Measurements from ENCODE around the gene ZP2. TPM values are rescaled to one million over a fixed set of nuclear protein-coding genes. Genes with fewer than 3 reads are reported as not detected.
"Not testable (repeated sequence)": the region's sequence is repeated elsewhere in the genome, so short reads cannot be mapped to it uniquely, and the experiment has no call there.

The ZP2 gene
- total RNA-seq, 1 donor from 2014 or later = 2.1 TPM

DNA sequence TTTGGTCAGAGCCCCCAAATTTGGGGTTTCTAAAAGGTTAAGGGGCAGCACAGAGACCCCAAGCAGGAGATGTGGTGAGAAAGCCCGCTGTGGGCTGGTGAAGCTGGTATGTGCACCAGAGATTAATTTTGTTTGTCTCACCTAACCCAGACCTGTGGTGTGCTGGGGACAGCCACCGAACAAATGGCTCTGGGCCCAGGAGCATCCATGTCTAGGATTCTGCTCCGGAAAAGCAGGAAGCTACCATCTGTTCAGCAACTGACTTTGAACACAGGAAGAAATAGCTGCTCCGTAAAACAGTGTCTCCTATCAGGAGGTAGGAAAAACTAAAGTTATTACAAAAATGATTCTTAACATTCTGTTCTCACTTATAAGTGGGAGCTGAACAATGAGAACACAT, 2.7 kb upstream of the ZP2 start:
- DNase-seq = no peak

DNA sequence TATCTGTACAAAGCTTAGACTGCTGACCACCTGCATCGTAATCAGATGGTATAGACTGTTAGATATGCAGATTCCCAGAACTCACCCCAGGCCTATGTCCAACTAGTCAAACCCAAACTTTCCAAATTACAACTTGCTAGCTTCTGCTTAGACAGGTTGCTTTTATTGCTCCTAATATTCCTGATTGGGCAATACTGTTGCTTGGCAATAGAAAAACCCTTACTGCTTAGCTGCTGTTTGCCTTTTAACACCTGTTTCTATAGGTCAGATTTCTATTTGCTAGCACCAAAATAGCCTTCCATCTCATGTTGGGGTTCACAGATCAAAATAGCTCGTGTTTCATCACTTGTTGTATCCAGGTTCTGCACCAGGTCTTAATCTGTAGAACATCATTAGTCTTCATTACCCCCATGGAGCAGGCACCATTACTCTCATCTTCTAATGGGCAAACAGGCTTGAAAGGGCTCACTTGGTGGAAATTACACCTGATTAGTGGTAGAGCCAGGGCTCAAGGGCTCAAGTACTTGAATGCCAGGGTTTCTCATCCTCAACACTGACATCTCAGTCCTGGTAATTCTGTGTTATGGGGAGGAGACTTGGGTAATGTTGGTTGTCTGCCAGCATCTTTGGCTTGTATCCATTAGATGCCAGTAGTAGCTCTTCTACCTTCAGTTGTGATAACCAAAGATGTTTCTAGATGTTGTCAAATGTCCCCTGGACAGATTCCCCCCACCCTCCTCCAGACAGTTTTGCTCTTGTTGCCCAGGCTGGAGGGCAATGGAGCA, 2.7 kb downstream of the ZP2 start:
- DNase-seq = no peak

DNA sequence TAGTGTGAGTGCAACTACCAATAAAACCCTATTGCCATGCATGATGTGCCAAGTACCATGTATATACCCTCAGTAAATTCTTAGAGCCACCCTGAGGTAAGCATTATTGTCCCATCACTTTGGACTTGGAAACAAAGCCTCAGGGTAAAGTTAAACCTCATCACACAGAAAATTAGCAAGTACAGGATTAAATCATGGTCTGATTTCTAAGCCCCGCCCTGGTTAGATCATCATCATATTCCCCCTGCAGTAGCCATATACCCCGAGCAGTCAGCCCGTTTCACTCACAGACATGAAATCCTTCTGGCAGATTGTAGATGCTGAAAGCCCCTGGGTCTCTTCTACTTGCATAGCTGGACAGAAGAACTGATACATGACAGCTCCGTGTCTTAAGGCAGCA, 4.8 kb downstream of the ZP2 start:
- DNase-seq = no peak

DNA sequence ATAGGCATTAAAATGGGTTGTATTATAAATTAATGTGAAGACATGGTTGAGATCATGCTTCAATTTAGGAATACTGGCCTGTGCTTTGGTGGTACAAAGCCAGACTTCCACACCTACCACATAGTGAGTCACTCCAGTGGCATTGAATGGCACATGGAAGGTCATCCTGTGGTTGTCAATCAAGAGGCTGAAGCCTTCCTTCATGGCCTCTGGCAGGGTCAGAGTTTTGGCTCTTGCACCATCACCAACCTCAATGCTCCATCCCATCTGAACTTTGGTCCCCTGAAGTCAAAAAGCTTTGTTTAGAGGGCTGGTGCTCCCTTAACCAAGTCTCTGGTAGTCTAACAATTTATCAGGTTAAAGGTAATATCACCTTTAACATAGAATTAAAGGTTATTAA, 6.1 kb downstream of the ZP2 start:
- DNase-seq = no peak

- no peak for DNase-seq
Measured at GRCh38 chr16:21203155-21203797, 8.1 kb downstream of the ZP2 start.

DNA sequence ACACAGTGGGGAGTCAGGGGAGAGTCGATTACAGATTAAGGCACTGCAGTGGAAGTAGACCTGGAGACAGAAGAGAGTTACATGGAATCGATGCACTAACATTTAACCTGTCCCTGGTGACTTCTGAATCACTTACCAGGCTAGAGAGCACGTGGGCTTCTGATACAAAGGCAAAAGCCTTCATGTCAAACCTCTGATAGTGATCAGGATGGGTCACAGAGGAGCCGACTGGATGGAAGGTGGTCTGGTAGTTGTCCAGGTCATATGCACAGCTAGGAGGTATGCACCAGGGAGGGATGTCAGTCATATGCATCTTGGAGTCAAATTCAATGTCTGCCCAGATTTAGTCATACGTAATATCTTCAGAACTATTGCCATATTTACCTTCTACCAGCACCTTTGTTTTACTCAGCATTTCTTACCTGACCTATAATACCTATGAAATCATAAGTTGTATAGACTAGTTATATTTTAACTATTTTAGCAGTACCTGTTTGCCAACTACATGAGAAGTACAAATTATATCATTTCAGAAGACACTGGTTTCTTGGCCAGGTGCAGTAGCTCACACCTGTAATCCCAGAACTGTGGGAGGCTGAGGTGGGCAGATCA, 11.7 kb downstream of the ZP2 start:
- DNase-seq = no peak

GRCh38 chr16:21197621-21198020, 13.8 kb downstream of the ZP2 start:
- no peak for DNase-seq

- no peak for DNase-seq
Measured at GRCh38 chr16:21197112-21197511, 14.3 kb downstream of the ZP2 start.

DNA sequence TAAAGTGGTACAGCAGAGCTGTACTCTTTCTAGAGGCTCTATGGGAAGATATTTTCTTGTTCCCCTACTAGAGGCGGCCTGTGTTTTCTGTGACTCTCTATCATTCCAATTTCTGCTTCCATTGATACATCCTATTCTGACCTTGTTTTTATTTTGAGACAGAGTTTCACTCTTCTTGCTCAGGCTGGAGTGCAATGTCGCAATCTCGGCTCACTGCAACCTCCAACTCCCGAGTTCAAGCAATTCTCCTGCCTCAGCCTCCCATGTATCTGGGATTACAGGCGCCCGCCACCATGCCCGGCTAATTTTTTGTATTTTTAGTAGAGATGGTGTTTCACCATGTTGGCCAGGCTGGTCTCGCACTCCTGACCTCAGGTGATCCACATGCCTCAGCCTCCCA, 16.0 kb downstream of the ZP2 start:
- DNase-seq = not testable (repeated sequence)

GRCh38 chr16:21194771-21195301, 16.5 kb downstream of the ZP2 start:
- peak; percentile 78 for DNase-seq

DNA sequence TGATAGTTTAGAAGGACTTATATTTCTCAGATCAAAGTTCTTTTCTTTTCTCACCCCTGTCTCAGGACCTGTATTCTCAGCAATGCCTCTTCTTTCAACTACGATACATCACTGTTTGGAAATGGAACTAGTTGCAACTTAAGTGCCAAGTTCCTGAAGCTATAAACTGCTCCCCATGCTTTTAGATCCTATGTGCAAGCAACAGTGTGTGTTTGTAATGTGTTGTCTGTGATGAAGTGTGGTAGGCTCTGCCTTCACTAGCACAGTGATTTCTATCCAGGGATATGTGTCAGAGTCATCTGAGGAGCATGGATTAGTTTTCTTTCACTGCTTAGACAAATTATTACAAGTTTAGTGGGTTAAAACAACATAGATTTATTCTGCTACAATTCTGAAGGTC, 18.4 kb downstream of the ZP2 start:
- no peak for DNase-seq

DNA sequence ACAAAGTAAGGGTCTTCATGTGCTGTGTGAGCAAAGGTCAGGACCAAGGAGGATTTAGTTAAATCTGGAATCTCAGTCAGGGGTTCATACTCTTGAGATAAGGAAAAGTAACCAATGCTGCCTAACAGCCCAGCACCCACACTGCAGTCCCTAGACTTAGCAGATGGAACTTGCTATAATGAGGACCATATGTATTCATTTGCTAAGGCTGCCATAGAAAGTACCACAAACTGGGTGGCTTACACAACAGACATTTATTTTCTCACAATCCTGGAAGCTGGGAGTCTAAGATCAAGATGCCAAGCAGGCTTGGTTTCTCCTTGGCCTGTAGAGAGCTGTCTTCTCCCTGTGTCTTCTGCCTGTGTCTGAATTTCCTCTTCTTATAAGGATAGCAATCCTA, 20.8 kb downstream of the ZP2 start:
- no peak for DNase-seq

- no peak for DNase-seq
Measured at GRCh38 chr16:21190013-21190412, 21.4 kb downstream of the ZP2 start.

DNA sequence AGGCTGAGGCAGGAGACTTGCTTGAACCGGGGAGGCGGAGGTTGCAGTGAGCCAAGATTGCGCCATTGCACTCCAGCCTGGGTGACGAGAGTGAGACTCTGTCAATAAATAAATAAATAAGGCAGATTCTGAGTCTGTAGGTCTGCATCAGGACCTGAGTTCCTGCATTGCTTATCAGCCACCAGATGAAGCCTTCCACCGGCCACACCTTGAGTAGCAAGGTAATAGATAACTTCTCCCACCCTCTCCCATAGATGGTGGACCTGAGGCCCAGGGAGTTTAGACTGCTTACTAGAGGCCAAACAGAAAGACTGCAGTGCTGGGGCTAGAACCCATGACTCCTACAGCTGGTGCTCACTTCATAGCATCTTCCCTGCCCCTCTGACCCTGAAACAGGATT, 22.1 kb downstream of the ZP2 start:
- DNase-seq = no peak

GRCh38 chr16:21186326-21186691, 25.1 kb downstream of the ZP2 start:
- no peak for DNase-seq

DNA sequence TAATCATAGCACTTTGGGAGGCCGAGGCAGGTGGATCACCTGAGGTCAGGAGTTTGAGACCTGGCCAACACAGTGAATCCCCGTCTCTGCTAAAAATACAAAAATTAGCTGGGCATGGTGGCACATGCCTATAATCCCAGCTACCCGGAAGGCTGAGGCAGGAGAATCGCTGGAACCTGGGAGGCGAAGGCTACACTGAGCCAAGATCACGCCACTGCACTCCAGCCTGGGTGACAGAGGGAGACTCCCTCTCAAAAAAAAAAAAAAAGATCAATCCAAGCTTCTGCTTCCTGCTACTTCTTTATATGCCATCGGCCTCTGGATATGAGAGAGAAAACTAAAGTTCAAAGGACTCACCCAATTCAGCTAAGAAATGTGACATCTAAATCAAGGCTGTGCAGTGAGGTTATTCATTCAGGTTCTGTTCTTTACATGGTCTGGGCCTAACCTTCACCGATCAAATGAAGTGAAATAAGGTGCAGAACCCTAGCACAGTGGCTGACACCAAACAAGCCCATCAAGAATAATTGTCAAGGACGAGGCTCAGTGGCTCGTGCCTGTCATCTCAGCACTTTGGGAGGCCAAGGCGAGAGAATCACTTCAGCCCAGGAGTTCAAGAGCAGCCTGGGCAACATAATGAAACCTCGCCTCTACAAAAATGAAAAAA, 25.6 kb downstream of the ZP2 start:
- DNase-seq = no peak

DNA sequence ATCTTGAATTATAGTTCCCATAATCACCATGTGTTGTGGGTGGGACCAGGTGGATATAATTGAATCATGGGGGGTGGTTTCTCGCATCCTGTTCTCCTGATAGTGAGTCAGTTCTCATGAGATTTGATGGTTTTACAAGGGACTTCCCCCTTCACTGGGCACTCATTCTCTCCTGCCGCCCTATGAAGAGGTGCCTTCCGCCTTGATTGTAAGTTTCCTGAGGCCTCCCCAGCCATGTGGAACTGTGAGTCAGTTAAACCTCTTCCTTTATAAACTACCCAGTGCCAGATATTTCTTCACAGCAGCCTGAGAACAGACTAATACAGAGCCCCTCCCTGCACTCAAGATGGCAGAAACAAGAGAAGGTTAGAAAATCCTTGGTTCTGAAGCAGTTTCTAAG, 26.5 kb downstream of the ZP2 start:
- no peak for DNase-seq

DNA sequence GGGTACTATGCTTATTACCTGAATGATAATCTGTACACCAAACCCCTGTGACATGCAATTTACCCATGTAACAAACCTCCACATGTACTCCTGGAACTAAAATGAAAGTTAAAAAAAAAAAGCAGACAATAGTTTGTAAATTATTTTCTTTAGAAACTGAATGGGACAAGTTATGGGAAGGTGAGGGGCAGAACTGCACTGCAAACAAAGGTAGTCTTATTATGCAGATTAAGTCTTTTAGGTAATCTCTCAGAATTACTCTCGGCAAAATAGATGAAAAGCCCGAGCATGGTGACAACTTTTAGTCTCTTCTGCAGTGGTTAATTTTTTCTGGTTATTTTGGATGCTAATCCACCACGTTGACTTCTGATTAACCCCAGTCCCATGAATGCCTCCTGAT, 27.4 kb downstream of the ZP2 start:
- DNase-seq = no peak

- DNase-seq = no peak
Measured at GRCh38 chr16:21179983-21180365, 31.4 kb downstream of the ZP2 start.

GRCh38 chr16:21179126-21179982, 32.0 kb downstream of the ZP2 start:
- peak; percentile 31 for DNase-seq

- DNase-seq = no peak
Measured at GRCh38 chr16:21175397-21175796, 36.0 kb downstream of the ZP2 start.

DNA sequence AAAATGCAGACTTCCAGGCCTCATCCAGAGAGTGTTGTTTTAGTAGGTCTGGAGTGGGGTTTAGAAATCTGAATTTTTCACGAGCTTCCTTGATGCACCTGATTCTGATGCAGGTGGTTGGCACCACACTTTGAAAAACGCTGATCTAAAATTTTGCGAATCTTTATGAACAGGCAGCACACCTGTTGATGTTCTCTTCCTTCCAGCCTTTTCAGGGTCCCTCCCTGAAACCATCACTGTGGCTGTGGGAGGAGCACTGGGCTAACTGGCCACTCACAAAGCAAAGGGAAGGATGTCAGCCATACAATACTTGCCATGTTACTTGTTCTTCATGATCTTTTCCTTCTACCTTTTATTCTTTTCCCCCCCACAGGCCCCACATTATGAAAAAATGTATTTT, 38.7 kb downstream of the ZP2 start:
- DNase-seq = no peak

Measured in tongue (tissue), 2 donors.